B cell (primary cell): Measurements from ENCODE around the gene UBE2J1.

Experiments
- EZH2 ChIP-seq: IDR thresholded peaks from 2 replicates; pipeline ENCODE4 v1.6.1; 2012; ENCODE audit warnings: borderline replicate concordance, low read depth, mild to moderate bottlenecking, moderate library complexity, low read length; ENCODE audit not compliant: insufficient read depth, poor library complexity, severe bottlenecking
- TF ChIP-seq, protein P1 (sequence below): fragments of 200-600 bp; IDR thresholded peaks from one replicate; pipeline ENCODE4 v1.8.0; 2022; ENCODE audit warnings: antibody characterized with exemption, mild to moderate bottlenecking

DNA sequence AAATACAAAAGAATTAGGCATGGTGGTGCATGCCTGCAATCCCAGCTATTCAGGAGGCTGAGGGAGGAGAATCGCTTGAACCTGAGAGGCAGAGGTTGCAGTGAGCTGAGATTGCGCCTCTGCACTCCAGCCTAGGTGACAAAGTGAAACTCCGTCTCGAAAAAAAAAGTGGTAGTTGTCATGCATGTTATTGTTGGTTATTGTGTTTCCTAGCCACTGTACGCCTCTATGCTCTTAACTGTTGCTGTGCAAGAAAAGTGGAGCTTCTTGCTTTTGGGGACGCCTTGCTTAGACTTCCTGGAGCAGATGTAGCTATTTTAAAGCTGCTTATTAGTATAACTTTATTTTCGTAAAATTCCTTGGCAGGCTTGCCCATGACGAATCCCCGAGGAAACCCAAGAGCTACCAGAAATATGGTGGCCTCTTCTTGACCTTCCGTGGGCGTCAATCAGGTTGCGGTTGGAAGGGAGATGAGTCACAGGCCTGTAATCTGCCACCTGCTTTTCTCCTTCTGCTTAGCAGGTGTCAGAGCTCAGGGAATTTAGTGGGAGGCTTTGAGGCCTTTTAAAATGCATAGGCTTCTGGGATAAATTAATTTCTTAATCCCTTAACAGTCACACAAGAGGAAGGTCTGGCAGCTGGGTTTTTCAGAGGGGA is 54.7 kb downstream of the UBE2J1 start:
- TF ChIP-seq, protein P1, sequence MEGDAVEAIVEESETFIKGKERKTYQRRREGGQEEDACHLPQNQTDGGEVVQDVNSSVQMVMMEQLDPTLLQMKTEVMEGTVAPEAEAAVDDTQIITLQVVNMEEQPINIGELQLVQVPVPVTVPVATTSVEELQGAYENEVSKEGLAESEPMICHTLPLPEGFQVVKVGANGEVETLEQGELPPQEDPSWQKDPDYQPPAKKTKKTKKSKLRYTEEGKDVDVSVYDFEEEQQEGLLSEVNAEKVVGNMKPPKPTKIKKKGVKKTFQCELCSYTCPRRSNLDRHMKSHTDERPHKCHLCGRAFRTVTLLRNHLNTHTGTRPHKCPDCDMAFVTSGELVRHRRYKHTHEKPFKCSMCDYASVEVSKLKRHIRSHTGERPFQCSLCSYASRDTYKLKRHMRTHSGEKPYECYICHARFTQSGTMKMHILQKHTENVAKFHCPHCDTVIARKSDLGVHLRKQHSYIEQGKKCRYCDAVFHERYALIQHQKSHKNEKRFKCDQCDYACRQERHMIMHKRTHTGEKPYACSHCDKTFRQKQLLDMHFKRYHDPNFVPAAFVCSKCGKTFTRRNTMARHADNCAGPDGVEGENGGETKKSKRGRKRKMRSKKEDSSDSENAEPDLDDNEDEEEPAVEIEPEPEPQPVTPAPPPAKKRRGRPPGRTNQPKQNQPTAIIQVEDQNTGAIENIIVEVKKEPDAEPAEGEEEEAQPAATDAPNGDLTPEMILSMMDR = no peak
- no peak for TF ChIP-seq EZH2
